ENCODE results near the gene RAB24. TPM values are rescaled to one million over a fixed set of nuclear protein-coding genes. Genes with fewer than 3 reads are reported as not detected.
"Not testable (repeated sequence)": the region's sequence is repeated elsewhere in the genome, so short reads cannot be mapped to it uniquely, and the experiment has no call there.

The RAB24 gene
- polyA plus RNA-seq, 2 of the 4 experiments (the other 2 are of a cell fraction), result 31.2 to 33.7 TPM

- Histone ChIP-seq H3K27ac (no peak overlapping the region), H3K4me2 (no peak overlapping the region), H3K4me3 (no peak overlapping the region), H3K4me1 (peaks cover 36% of the 10 kb centered on the region), H3K9me3 (no peaks in the 10 kb centered on the region)
- TF ChIP-seq TFCP2L1 (CRISPR knock-in tag; IDR thresholded peaks at IDR 0.05) (peak; percentile 48; the same call in 1 of the 2 replicates), ZFP36 (IDR thresholded peaks at IDR 0.05; ENCODE audit: borderline replicate concordance, partially characterized antibody) (no peak), ZNF302 (CRISPR knock-in tag; IDR thresholded peaks at IDR 0.05) (no peak), CHD2 (IDR thresholded peaks at IDR 0.05; ENCODE audit: low read length, partially characterized antibody) (no peak), NPAS2 (CRISPR knock-in tag; IDR thresholded peaks at IDR 0.05; ENCODE audit: borderline replicate concordance) (no peak), HES2 (IDR thresholded peaks at IDR 0.05) (no peak), NFE2L2 (conservative IDR thresholded peaks at IDR 0.05; ENCODE audit: low read length) (no peak)
- TF ChIP-seq, protein P1, sequence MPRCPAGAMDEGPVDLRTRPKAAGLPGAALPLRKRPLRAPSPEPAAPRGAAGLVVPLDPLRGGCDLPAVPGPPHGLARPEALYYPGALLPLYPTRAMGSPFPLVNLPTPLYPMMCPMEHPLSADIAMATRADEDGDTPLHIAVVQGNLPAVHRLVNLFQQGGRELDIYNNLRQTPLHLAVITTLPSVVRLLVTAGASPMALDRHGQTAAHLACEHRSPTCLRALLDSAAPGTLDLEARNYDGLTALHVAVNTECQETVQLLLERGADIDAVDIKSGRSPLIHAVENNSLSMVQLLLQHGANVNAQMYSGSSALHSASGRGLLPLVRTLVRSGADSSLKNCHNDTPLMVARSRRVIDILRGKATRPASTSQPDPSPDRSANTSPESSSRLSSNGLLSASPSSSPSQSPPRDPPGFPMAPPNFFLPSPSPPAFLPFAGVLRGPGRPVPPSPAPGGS (IDR thresholded peaks at IDR 0.05), result 0 out of 3 replicates have a peak, but pooled peaks have one; percentile 20
- TF ChIP-seq, protein P2, sequence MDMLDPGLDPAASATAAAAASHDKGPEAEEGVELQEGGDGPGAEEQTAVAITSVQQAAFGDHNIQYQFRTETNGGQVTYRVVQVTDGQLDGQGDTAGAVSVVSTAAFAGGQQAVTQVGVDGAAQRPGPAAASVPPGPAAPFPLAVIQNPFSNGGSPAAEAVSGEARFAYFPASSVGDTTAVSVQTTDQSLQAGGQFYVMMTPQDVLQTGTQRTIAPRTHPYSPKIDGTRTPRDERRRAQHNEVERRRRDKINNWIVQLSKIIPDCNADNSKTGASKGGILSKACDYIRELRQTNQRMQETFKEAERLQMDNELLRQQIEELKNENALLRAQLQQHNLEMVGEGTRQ (IDR thresholded peaks at IDR 0.05), result no peak
- ATAC-seq (no peak), FAIRE-seq (no peak), DNase-seq (ENCODE audit: low read depth in 1 of 2, low spot score in 1 of 2) (no peak)
- POLR2A ChIA-PET, result interaction anchor here (0.5 kb wide), 1 partner anchor 119 kb away, joined by 4 read pairs; the partner anchor contains the start of gene GRK6
- WGBS (ENCODE audit: missing lambda C conversion rate), result 85% methylated on average over 14 of the region's 15 CpGs
- CTCF ChIA-PET, result interaction anchor here (1.2 to 6.3 kb wide), 9 partner anchors 8 to 195 kb away, joined by 3 to 55 read pairs (median 5); no protein-coding TSS in a partner anchor
These were observed 3.4 kb upstream of the RAB24 start for GRCh38 chr5:177306674-177307543.

GRCh38 chr5:177306103-177306640 is 2.7 kb upstream of the RAB24 start:
- CTCF ChIA-PET, result interaction anchor here (1.2 to 6.3 kb wide), 5 partner anchors 142 to 194 kb away, joined by 3 to 40 read pairs (median 4); no protein-coding TSS in a partner anchor
- FAIRE-seq; H3K9me3 ChIP-seq; H3K4me3 ChIP-seq; H3K27ac ChIP-seq; H3K4me2 ChIP-seq; POLR2A ChIA-PET; ATAC-seq; DNase-seq (ENCODE audit: low read depth in 1 of 2, low spot score in 1 of 2): not testable (repeated sequence)
- WGBS (ENCODE audit: missing lambda C conversion rate), result 95% methylated on average over 11 of the region's 11 CpGs
- peaks cover 42% of the 10 kb centered on the region for H3K4me1 ChIP-seq

DNA sequence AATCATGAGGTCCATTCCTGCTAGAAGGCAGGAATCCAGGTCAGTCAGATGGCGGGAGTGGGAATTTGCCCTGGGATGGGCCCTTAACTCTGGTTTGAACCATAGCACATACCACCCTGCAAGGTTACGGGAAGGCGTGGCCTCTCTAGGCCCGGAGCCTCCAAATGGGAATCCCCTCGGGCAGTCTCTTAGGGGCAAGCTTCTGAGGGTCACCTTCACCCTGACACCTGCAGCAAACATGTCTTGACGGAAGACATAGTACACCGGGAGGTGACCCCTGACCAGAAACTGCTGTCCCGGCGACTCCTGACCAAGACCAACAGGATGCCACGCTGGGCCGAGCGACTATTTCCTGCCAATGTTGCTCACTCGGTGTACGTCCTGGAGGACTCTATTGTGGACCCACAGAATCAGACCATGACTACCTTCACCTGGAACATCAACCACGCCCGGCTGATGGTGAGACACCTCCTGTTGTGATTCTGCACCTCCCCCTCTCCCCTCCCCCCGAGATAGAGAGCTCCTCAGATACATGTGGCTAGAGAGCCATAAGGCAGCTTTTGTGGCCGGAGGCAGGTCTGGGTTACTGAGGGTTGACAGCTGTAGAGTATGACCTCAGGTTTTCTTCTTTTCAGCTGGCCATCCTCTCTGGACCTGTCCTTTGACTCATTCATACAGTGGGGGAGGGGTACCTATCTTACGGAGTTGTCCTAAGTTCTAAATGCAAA is 1.0 kb upstream of the RAB24 start:
- FAIRE-seq, result no peak
- WGBS (ENCODE audit: missing lambda C conversion rate), result 5% methylated on average over 13 of the region's 19 CpGs
- no peak for DNase-seq (ENCODE audit: low read depth in 1 of 2, low spot score in 1 of 2)
- no peak for TF ChIP-seq EHF (CRISPR knock-in tag; IDR thresholded peaks at IDR 0.05)
- TF ChIP-seq CHD2 (IDR thresholded peaks at IDR 0.05; ENCODE audit: low read length, partially characterized antibody), result peak; percentile 21
- no peaks in the 10 kb centered on the region for H3K9me3 ChIP-seq
- peak overlapping the region; percentile 95 to 96 for H3K27ac ChIP-seq
- H3K4me2 ChIP-seq, result peak overlapping the region; percentile 99
- peak in 1 of 2 experiments; percentile 25; a peak in 2 of 6 replicates for ATAC-seq
- ChIA-PET CTCF (interaction anchor here (0.9 to 6.3 kb wide), 5 partner anchors 12 to 191 kb away, joined by 3 to 40 read pairs (median 4); no protein-coding TSS in a partner anchor), POLR2A (interaction anchor here (0.6 kb wide), 2 partner anchors 170 to 191 kb away, joined by 4 to 5 read pairs; no protein-coding TSS in a partner anchor)
- peaks cover 42% of the 10 kb centered on the region for H3K4me1 ChIP-seq
- H3K4me3 ChIP-seq, result peak overlapping the region; percentile 68

- H3K4me1 ChIP-seq, result peaks cover 42% of the 10 kb centered on the region
- FAIRE-seq, result no peak
These were observed 439 bp upstream of the RAB24 start for GRCh38 chr5:177303925-177304391.

More at GRCh38 chr5:177303925-177304391, 439 bp upstream of the RAB24 start:
- TF ChIP-seq PBX3 (IDR thresholded peaks at IDR 0.05) (no peak), HOXB5 (CRISPR knock-in tag; IDR thresholded peaks at IDR 0.05) (peak; percentile 18; the same call in 1 of the 2 replicates), HDAC2 (IDR thresholded peaks at IDR 0.05) (no peak), PHF8 (IDR thresholded peaks at IDR 0.05; ENCODE audit: borderline replicate concordance, low read depth) (peak; percentile 19; the same call in 1 of the 2 replicates), E2F6 (IDR thresholded peaks at IDR 0.05; ENCODE audit: borderline replicate concordance, low read depth) (0 out of 2 replicates have a peak, but pooled peaks have one; percentile 15), RFX5 (IDR thresholded peaks at IDR 0.05) (no peak), KDM5A (IDR thresholded peaks at IDR 0.05) (peak; percentile 57), CHD2 (IDR thresholded peaks at IDR 0.05; ENCODE audit: low read length, partially characterized antibody) (no peak)
- ChIA-PET POLR2A (no interaction called here), CTCF (interaction anchor here (1.2 to 4.6 kb wide), 2 partner anchors 14 to 191 kb away, joined by 3 to 24 read pairs; no protein-coding TSS in a partner anchor)
- Histone ChIP-seq H3K4me3 (peak overlapping the region; percentile 68), H3K9me3 (no peaks in the 10 kb centered on the region), H3K27ac (peak overlapping the region; percentile 95 to 96), H3K4me2 (peak overlapping the region; percentile 99)
- WGBS (ENCODE audit: missing lambda C conversion rate), result 2% methylated on average over 19 of the region's 25 CpGs
- no peak for DNase-seq (ENCODE audit: low read depth in 1 of 2, low spot score in 1 of 2)
- peak in 1 of 2 experiments; percentile 1; a peak in 2 of 6 replicates for ATAC-seq
